Cardiac muscle cell (in vitro differentiated cells and primary cell): ENCODE data around the gene HOXB4. TPM values are rescaled to one million over a fixed set of nuclear protein-coding genes. Genes with fewer than 3 reads are reported as not detected.

ENCODE experiments used
- DNase-seq, 2 donors: peaks; one replicate each; pipeline versions ENCODE4 v3.0.0 to v3.0.0-alpha.2; 2010 to 2017; ENCODE audit warnings: low read depth in 1 of 2, low spot score in 1 of 2
- H3K27ac ChIP-seq: fragments of 200-600 bp; sonication (generic); 2 replicates; pipeline ENCODE4 v1.5.1; 2016
- H3K27me3 ChIP-seq: fragments of 200-600 bp; sonication (generic); 2 replicates; pipeline ENCODE4 v1.6.0; 2016; ENCODE audit warnings: control low read depth
- H3K36me3 ChIP-seq: fragments of 200-600 bp; sonication (generic); 2 replicates; pipeline ENCODE4 v1.5.1; 2016; ENCODE audit warnings: control low read depth
- H3K4me1 ChIP-seq: fragments of 200-600 bp; sonication (generic); 2 replicates; pipeline ENCODE4 v1.8.1; 2017; ENCODE audit warnings: low read depth, mild to moderate bottlenecking, mixed run types
- H3K4me3 ChIP-seq: fragments of 200-600 bp; sonication (generic); 2 replicates; pipeline ENCODE4 v1.5.1; 2016; ENCODE audit warnings: mild to moderate bottlenecking
- H3K9me3 ChIP-seq: fragments of 200-600 bp; sonication (generic); 2 replicates; pipeline ENCODE4 v1.5.1; 2017; ENCODE audit warnings: low read depth, mild to moderate bottlenecking, control low read depth
- CTCF ChIP-seq: IDR thresholded peaks from 2 replicates; pipeline ENCODE4 v1.5.1; 2012; ENCODE audit warnings: low read depth, mild to moderate bottlenecking, low read length
- polyA plus RNA-seq: library from polyadenylated mRNA; unstranded; fragments of >200 nt; fragmentation: Nextera tagmentation; extraction: Ambion mirVana; gene quantifications from 2 replicates; pipeline ENCODE4 v1.2.1, GENCODE V29; 2016
- total RNA-seq: library from RNA; depleted of rRNA; stranded (reverse); fragments of >200 nt; gene quantifications from 2 replicates; pipeline ENCODE4 v1.2.3, GENCODE V29; 2016

The HOXB4 gene
- total and polyA plus RNA-seq, 2 experiments from 2014 or later = 5.4 to 12.5 TPM

- Histone ChIP-seq H3K36me3 (no peaks in the 10 kb centered on the region), H3K27me3 (peaks cover 100% of the 10 kb centered on the region), H3K4me3 (no peak overlapping the region), H3K4me1 (peaks cover 12% of the 10 kb centered on the region), H3K9me3 (no peaks in the 10 kb centered on the region), H3K27ac (no peak overlapping the region)
- no peak for DNase-seq
- no peak for TF ChIP-seq CTCF
Observed at GRCh38 chr17:48616717-48617470, 38.7 kb upstream of the HOXB4 start.

GRCh38 chr17:48615963-48616716 lies 38.0 kb upstream of the HOXB4 start:
- no peaks in the 10 kb centered on the region for H3K36me3 ChIP-seq
- no peak for TF ChIP-seq CTCF

GRCh38 chr17:48615047-48615962 lies 37.2 kb upstream of the HOXB4 start, which contains the start of gene HOXB8:
TSS of gene HOXB8 (minus strand) at chr17:48615292. CDS start at chr17:48614704, 588 bp downstream.
- Histone ChIP-seq H3K4me1 (peaks cover 12% of the 10 kb centered on the region), H3K36me3 (no peaks in the 10 kb centered on the region), H3K27me3 (peaks cover 100% of the 10 kb centered on the region), H3K9me3 (no peaks in the 10 kb centered on the region), H3K4me3 (no peak within 1 kb of the TSS), H3K27ac (no peak within 1 kb of the TSS)
- TF ChIP-seq CTCF = no peak
- no peak for DNase-seq

More at GRCh38 chr17:48615963-48616716, 38.0 kb upstream of the HOXB4 start:
- H3K27me3 ChIP-seq = peaks cover 100% of the 10 kb centered on the region
- DNase-seq = no peak
- H3K27ac ChIP-seq = no peak overlapping the region
- no peaks in the 10 kb centered on the region for H3K9me3 ChIP-seq
- peaks cover 12% of the 10 kb centered on the region for H3K4me1 ChIP-seq
- no peak overlapping the region for H3K4me3 ChIP-seq

GRCh38 chr17:48613862-48614694 lies 35.9 kb upstream of the HOXB4 start:
- no peak for DNase-seq
- Histone ChIP-seq H3K4me3 (no peak overlapping the region), H3K36me3 (no peaks in the 10 kb centered on the region), H3K4me1 (peaks cover 8% of the 10 kb centered on the region), H3K27me3 (peaks cover 100% of the 10 kb centered on the region), H3K27ac (no peak overlapping the region), H3K9me3 (no peaks in the 10 kb centered on the region)
- no peak for TF ChIP-seq CTCF
